Mesenchymal stem cell (in vitro differentiated cells and primary cell): ENCODE measurements around the gene SPC24.
A peak's percentile ranks its signal among the peaks of the same experiment; 100 is the strongest.

ENCODE experiments used
- DNase-seq: peaks from one replicate; pipeline ENCODE4 v3.0.0-alpha.2; 2013
- H2AFZ ChIP-seq: one replicate; pipeline ENCODE4 v1.6.1; 2013; ENCODE audit warnings: low read depth, mild to moderate bottlenecking, control low read depth, inconsistent platforms, low read length, moderate library complexity
- H2AK5ac ChIP-seq: 2 replicates; pipeline ENCODE4 v1.6.1; 2013; ENCODE audit warnings: low read length, moderate library complexity, mild to moderate bottlenecking, inconsistent platforms; ENCODE audit not compliant: severe bottlenecking
- H2BK120ac ChIP-seq: one replicate; pipeline ENCODE4 v1.6.1; 2013; ENCODE audit warnings: low read depth, mild to moderate bottlenecking, inconsistent platforms, low read length, moderate library complexity
- H2BK12ac ChIP-seq, 2 experiments: one replicate each; pipeline ENCODE4 v1.6.1; 2013; ENCODE audit warnings: inconsistent platforms in 2 of 2, low read length in 2 of 2, mild to moderate bottlenecking in 2 of 2, moderate library complexity in 2 of 2, control low read depth in 1 of 2
- H2BK15ac ChIP-seq: one replicate; pipeline ENCODE4 v1.6.1; 2013; ENCODE audit warnings: mild to moderate bottlenecking, low read depth, inconsistent platforms; ENCODE audit not compliant: poor library complexity, severe bottlenecking
- H2BK5ac ChIP-seq: 2 replicates; pipeline ENCODE4 v1.6.1; 2013; ENCODE audit warnings: low read depth, mild to moderate bottlenecking, low read length, control low read depth, inconsistent platforms; ENCODE audit not compliant: poor library complexity, severe bottlenecking
- H3K14ac ChIP-seq, 2 experiments: one replicate each; pipeline ENCODE4 v1.6.1; 2013; ENCODE audit warnings: inconsistent platforms in 2 of 2, low read length in 2 of 2, control low read depth in 1 of 2, mild to moderate bottlenecking in 1 of 2, moderate library complexity in 1 of 2
- H3K18ac ChIP-seq, 2 experiments: one replicate each; pipeline ENCODE4 v1.6.1; 2013; ENCODE audit warnings: inconsistent platforms in 2 of 2, low read length in 2 of 2, control low read depth in 1 of 2, low read depth in 1 of 2, mild to moderate bottlenecking in 1 of 2
- H3K23ac ChIP-seq, 2 experiments: one replicate each; pipeline ENCODE4 v1.6.1; 2013; ENCODE audit warnings: inconsistent platforms in 2 of 2, low read length in 2 of 2, mild to moderate bottlenecking in 2 of 2, moderate library complexity in 2 of 2, control low read depth in 1 of 2
- H3K27ac ChIP-seq: 2 replicates; pipeline ENCODE4 v1.5.1; 2013; ENCODE audit warnings: mild to moderate bottlenecking, moderate library complexity, low read length, control low read depth, inconsistent platforms; ENCODE audit not compliant: poor library complexity, severe bottlenecking
- H3K27me3 ChIP-seq, 2 experiments: 2 replicates each; pipeline versions ENCODE4 v1.6.1 to v1.7.0; 2013; ENCODE audit warnings: low read length in 2 of 2, mild to moderate bottlenecking in 2 of 2, moderate library complexity in 2 of 2, control low read depth in 1 of 2, inconsistent platforms in 1 of 2; ENCODE audit not compliant: control insufficient read depth in 1 of 2, insufficient read depth in 1 of 2
- H3K36me3 ChIP-seq, 2 experiments: 2 replicates each; pipeline versions ENCODE4 v1.6.1 to v1.7.0; 2013; ENCODE audit warnings: low read length in 2 of 2, control low read depth in 1 of 2, inconsistent platforms in 1 of 2, low read depth in 1 of 2, mild to moderate bottlenecking in 1 of 2; ENCODE audit not compliant: insufficient read depth in 2 of 2, control insufficient read depth in 1 of 2
- H3K4ac ChIP-seq, 2 experiments: one replicate each; pipeline ENCODE4 v1.6.1; 2013; ENCODE audit warnings: inconsistent platforms in 2 of 2, low read length in 2 of 2, mild to moderate bottlenecking in 2 of 2, moderate library complexity in 2 of 2, control low read depth in 1 of 2, low read depth in 1 of 2
- H3K4me1 ChIP-seq: 2 replicates; pipeline ENCODE4 v1.6.1; 2013; ENCODE audit warnings: low read depth, low read length, control low read depth; ENCODE audit not compliant: control insufficient read depth, insufficient read depth
- H3K4me2 ChIP-seq: 2 replicates; pipeline ENCODE4 v1.6.1; 2013; ENCODE audit warnings: low read length, mild to moderate bottlenecking, inconsistent platforms; ENCODE audit not compliant: poor library complexity, severe bottlenecking
- H3K4me3 ChIP-seq, 2 experiments: 2 replicates each; pipeline versions ENCODE4 v1.5.1 to v1.7.0; 2013; ENCODE audit warnings: low read length in 2 of 2, mild to moderate bottlenecking in 2 of 2, control low read depth in 1 of 2, low read depth in 1 of 2; ENCODE audit not compliant: insufficient read depth in 1 of 2
- H3K79me1 ChIP-seq: replicated peaks from 2 replicates; pipeline ENCODE4 v1.6.1; 2013; ENCODE audit warnings: mild to moderate bottlenecking, control low read depth, low read length, inconsistent platforms; ENCODE audit not compliant: poor library complexity, severe bottlenecking
- H3K9ac ChIP-seq: 2 replicates; pipeline ENCODE4 v1.7.0; 2013; ENCODE audit warnings: mild to moderate bottlenecking, low read length, moderate library complexity
- H3K9me3 ChIP-seq: 2 replicates; pipeline ENCODE4 v1.7.0; 2013; ENCODE audit warnings: mild to moderate bottlenecking, low read length; ENCODE audit not compliant: control insufficient read depth
- H4K8ac ChIP-seq: one replicate; pipeline ENCODE4 v1.6.1; 2013; ENCODE audit warnings: inconsistent platforms, mild to moderate bottlenecking, low read length, moderate library complexity
- H4K91ac ChIP-seq: one replicate; pipeline ENCODE4 v1.6.1; 2013; ENCODE audit warnings: mild to moderate bottlenecking, low read length, inconsistent platforms
- WGBS: methylation state at CpG from one replicate; pipeline ENCODE4 v1.1.7; 2013; ENCODE audit warnings: mixed read lengths; 5-methylcytosine and 5-hydroxymethylcytosine counted together

The SPC24 gene

GRCh38 chr19:11200015-11200574 lies 44.5 kb upstream of the SPC24 start:
- Histone ChIP-seq H2BK15ac (no peak overlapping the region), H3K9ac (no peak overlapping the region), H3K27ac (no peak overlapping the region), H2AFZ (no peak overlapping the region), H4K91ac (no peak overlapping the region), H4K8ac (no peak overlapping the region), H3K9me3 (no peaks in the 10 kb centered on the region), H2AK5ac (no peak overlapping the region), H3K18ac (no peak overlapping the region), H2BK12ac (no peak overlapping the region), H3K4ac (no peak overlapping the region), H3K14ac (no peak overlapping the region), H3K4me3 (no peak overlapping the region), H2BK120ac (no peak overlapping the region), H3K23ac (no peak overlapping the region), H2BK5ac (no peak overlapping the region), H3K4me1 (peaks cover 43% of the 10 kb centered on the region), H3K27me3 (no peaks in the 10 kb centered on the region), H3K4me2 (no peak overlapping the region), H3K79me1 (peaks cover 8% of the 10 kb centered on the region), H3K36me3 (peaks cover 17 to 30% of the 10 kb centered on the region in 2 experiments)
- DNase-seq, result no peak
- WGBS, result 96% methylated on average over 15 of the region's 15 CpGs

GRCh38 chr19:11199517-11199916 lies 43.9 kb upstream of the SPC24 start:
- Histone ChIP-seq H3K4ac (no peak overlapping the region), H2BK12ac (peak overlapping the region; percentile 18 to 65), H3K27me3 (no peaks in the 10 kb centered on the region), H2BK120ac (no peak overlapping the region), H3K79me1 (peaks cover 8% of the 10 kb centered on the region), H3K9me3 (no peaks in the 10 kb centered on the region), H2AK5ac (peak overlapping the region; percentile 0), H2AFZ (no peak overlapping the region), H3K23ac (no peak overlapping the region), H3K18ac (peak overlapping the region in 1 of 2 experiments; percentile 34), H4K91ac (peak overlapping the region; percentile 47), H2BK5ac (no peak overlapping the region), H3K14ac (no peak overlapping the region), H3K4me2 (no peak overlapping the region), H2BK15ac (no peak overlapping the region), H3K36me3 (peaks cover 19 to 36% of the 10 kb centered on the region in 2 experiments), H3K27ac (no peak overlapping the region), H3K9ac (no peak overlapping the region), H4K8ac (no peak overlapping the region), H3K4me3 (no peak overlapping the region), H3K4me1 (peaks cover 44% of the 10 kb centered on the region)
- no peak for DNase-seq
- 98% methylated on average over 5 of the region's 5 CpGs for WGBS

GRCh38 chr19:11198769-11199424 lies 43.3 kb upstream of the SPC24 start:
- Histone ChIP-seq H3K9me3 (no peaks in the 10 kb centered on the region), H3K9ac (peak overlapping the region; percentile 11), H4K8ac (no peak overlapping the region), H3K18ac (peak overlapping the region; percentile 1 to 34), H4K91ac (peak overlapping the region; percentile 47), H3K27me3 (no peaks in the 10 kb centered on the region), H2BK120ac (no peak overlapping the region), H3K79me1 (peaks cover 8% of the 10 kb centered on the region), H3K4me3 (no peak overlapping the region), H3K4me2 (no peak overlapping the region), H3K4ac (peak overlapping the region in 1 of 2 experiments; percentile 24), H3K27ac (no peak overlapping the region), H3K23ac (no peak overlapping the region), H2AFZ (no peak overlapping the region), H2BK15ac (no peak overlapping the region), H3K14ac (peak overlapping the region in 1 of 2 experiments; percentile 35), H2BK12ac (peak overlapping the region in 1 of 2 experiments; percentile 65), H2AK5ac (peak overlapping the region; percentile 0), H2BK5ac (no peak overlapping the region), H3K36me3 (peaks cover 25 to 42% of the 10 kb centered on the region in 2 experiments), H3K4me1 (peaks cover 42% of the 10 kb centered on the region)
- peak; percentile 35 for DNase-seq
- WGBS, result 67% methylated on average over 6 of the region's 7 CpGs

DNA sequence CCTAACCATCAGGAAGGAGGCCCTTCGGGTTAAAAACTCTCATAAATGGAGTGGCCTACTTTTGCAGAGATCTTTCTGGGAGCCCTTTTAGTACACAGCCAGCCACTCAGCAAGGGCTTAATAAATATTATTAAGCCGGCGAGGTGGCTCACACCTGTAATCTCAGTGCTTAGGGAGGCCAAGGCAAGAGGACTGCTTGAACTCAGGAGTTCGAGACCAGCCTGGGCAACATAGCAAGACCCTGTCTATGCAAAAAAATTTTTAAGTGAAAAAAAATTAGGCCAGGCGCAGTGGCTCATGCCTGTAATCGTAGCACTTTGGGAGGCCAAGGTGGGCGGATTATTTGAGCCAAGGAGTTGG lies 42.6 kb upstream of the SPC24 start:
- H3K79me1 ChIP-seq, result peaks cover 8% of the 10 kb centered on the region
- no peak overlapping the region for H3K23ac ChIP-seq
- peak overlapping the region; percentile 11 for H2BK120ac ChIP-seq
- H3K14ac ChIP-seq, result no peak overlapping the region
- no peaks in the 10 kb centered on the region for H3K27me3 ChIP-seq
- no peak for DNase-seq
- peak overlapping the region; percentile 52 for H2BK15ac ChIP-seq
- H2BK5ac ChIP-seq, result no peak overlapping the region
- peaks cover 41% of the 10 kb centered on the region for H3K4me1 ChIP-seq
- no peak overlapping the region for H2AK5ac ChIP-seq
- WGBS, result 89% methylated on average over 7 of the region's 7 CpGs
- H3K27ac ChIP-seq, result peak overlapping the region; percentile 26
- peak overlapping the region; percentile 8 for H4K8ac ChIP-seq
- H3K18ac ChIP-seq, result peak overlapping the region; percentile 16 to 81
- H3K36me3 ChIP-seq, result peaks cover 32 to 50% of the 10 kb centered on the region in 2 experiments
- H3K9ac ChIP-seq, result peak overlapping the region; percentile 57
- no peak overlapping the region for H3K4ac ChIP-seq
- no peaks in the 10 kb centered on the region for H3K9me3 ChIP-seq
- H3K4me2 ChIP-seq, result no peak overlapping the region
- peak overlapping the region in 1 of 2 experiments; percentile 15 for H2BK12ac ChIP-seq
- no peak overlapping the region for H2AFZ ChIP-seq
- peak overlapping the region in 1 of 2 experiments; percentile 48 for H3K4me3 ChIP-seq
- no peak overlapping the region for H4K91ac ChIP-seq
